Neutrophil (primary cell): ENCODE data around the gene KLHL1.

Experiments
- H3K27ac ChIP-seq: fragments of 200-600 bp; sonication (generic); 2 replicates; pipeline ENCODE4 v1.5.1; 2016; ENCODE audit warnings: mild to moderate bottlenecking, moderate library complexity
- H3K27me3 ChIP-seq: fragments of 200-600 bp; sonication (generic); 2 replicates; pipeline ENCODE4 v1.6.0; 2016; ENCODE audit warnings: mild to moderate bottlenecking
- H3K36me3 ChIP-seq: fragments of 200-600 bp; sonication (generic); 2 replicates; pipeline ENCODE4 v1.5.1; 2017
- H3K4me1 ChIP-seq, 2 experiments: fragments of 200-600 bp in 1 of 2; sonication (generic) in 1 of 2; 1 replicate in 1 of 2; 2 replicates in 1 of 2; pipeline versions ENCODE4 v1.5.1 to v1.6.1; 2013 to 2016; ENCODE audit warnings: low read depth in 1 of 2, low read length in 1 of 2, mild to moderate bottlenecking in 1 of 2, moderate library complexity in 1 of 2; ENCODE audit not compliant: control insufficient read depth in 1 of 2, insufficient read depth in 1 of 2
- H3K4me3 ChIP-seq, 2 experiments: fragments of 200-600 bp in 1 of 2; sonication (generic) in 1 of 2; 1 replicate in 1 of 2; 2 replicates in 1 of 2; pipeline ENCODE4 v1.5.1; 2013 to 2016; ENCODE audit warnings: low read depth in 1 of 2, low read length in 1 of 2, mild to moderate bottlenecking in 1 of 2, moderate library complexity in 1 of 2
- H3K9me3 ChIP-seq: fragments of 200-600 bp; sonication (generic); 2 replicates; pipeline ENCODE4 v1.5.1; 2016
- TF ChIP-seq, protein P1 (sequence below): fragments of 200-600 bp; sonication (generic); IDR thresholded peaks from 2 replicates; pipeline ENCODE4 v1.5.1; 2016; ENCODE audit warnings: antibody characterized with exemption

KLHL1 gene

DNA sequence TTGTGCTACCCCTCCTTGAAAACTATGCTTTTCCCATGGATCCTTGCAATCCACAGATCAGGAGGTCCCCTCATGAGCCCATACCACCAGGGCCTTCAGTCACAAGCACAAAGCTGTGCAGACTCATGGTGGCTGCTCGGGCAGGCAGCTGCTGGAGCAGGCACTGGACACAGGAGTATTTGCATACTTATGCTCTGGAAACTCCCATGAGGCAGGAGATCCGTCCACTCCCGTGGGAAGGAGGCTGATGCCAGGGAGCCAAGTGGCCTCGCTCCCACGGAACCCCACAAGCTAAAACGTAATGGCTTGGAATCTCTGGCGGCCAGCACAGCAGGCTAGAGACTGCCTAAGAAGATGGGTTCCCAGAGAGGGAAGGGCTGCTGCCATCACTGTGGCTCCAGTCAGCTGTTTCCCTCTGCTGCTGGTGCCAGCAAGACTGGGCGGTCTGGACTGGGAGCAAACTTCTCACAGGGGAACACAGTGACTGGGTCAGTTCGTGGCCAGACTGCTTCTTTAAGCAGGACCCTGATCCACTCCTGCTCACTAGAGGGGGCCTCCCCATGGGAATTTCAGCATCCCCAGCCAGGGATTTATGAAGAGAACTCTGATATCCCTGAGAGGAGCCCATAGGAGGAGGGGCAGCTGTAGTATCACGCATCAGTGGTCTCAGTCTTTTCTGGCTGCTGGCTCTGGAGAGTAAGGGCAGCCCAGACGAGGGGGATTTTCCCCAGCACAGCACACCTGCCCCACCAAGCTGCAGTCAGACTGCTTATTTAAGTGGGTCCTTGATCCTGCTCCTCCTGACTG, 370.9 kb downstream of the KLHL1 start:
- H3K4me3 ChIP-seq = no peak overlapping the region
- TF ChIP-seq, protein P1, sequence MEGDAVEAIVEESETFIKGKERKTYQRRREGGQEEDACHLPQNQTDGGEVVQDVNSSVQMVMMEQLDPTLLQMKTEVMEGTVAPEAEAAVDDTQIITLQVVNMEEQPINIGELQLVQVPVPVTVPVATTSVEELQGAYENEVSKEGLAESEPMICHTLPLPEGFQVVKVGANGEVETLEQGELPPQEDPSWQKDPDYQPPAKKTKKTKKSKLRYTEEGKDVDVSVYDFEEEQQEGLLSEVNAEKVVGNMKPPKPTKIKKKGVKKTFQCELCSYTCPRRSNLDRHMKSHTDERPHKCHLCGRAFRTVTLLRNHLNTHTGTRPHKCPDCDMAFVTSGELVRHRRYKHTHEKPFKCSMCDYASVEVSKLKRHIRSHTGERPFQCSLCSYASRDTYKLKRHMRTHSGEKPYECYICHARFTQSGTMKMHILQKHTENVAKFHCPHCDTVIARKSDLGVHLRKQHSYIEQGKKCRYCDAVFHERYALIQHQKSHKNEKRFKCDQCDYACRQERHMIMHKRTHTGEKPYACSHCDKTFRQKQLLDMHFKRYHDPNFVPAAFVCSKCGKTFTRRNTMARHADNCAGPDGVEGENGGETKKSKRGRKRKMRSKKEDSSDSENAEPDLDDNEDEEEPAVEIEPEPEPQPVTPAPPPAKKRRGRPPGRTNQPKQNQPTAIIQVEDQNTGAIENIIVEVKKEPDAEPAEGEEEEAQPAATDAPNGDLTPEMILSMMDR = no peak
- H3K27me3 ChIP-seq = no peaks in the 10 kb centered on the region
- no peaks in the 10 kb centered on the region for H3K36me3 ChIP-seq
- no peaks in the 10 kb centered on the region for H3K4me1 ChIP-seq
- no peak overlapping the region for H3K27ac ChIP-seq
- H3K9me3 ChIP-seq = no peaks in the 10 kb centered on the region

DNA sequence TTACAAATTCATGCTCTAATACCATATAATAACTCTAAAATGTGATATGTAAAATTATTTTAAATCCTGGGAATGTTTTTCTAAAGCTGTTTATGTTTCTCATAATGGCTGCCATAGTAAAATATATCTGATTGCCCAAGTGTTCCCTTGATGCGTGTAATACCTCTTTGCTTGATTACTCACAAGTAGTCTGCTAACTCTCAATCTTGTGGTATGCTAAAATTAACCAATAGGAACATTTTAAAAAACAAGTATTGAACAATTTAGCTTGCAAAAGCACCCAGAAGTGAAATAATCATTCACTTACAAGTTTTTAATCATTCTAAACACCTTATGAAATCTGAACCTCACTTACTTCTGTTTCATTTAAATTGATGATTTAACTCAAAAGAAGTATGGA, 386.6 kb downstream of the KLHL1 start:
- TF ChIP-seq, protein P1 = no peak
- Histone ChIP-seq H3K9me3 (no peaks in the 10 kb centered on the region), H3K36me3 (no peaks in the 10 kb centered on the region), H3K27ac (no peak overlapping the region), H3K4me3 (no peak overlapping the region), H3K27me3 (no peaks in the 10 kb centered on the region), H3K4me1 (no peaks in the 10 kb centered on the region)

DNA sequence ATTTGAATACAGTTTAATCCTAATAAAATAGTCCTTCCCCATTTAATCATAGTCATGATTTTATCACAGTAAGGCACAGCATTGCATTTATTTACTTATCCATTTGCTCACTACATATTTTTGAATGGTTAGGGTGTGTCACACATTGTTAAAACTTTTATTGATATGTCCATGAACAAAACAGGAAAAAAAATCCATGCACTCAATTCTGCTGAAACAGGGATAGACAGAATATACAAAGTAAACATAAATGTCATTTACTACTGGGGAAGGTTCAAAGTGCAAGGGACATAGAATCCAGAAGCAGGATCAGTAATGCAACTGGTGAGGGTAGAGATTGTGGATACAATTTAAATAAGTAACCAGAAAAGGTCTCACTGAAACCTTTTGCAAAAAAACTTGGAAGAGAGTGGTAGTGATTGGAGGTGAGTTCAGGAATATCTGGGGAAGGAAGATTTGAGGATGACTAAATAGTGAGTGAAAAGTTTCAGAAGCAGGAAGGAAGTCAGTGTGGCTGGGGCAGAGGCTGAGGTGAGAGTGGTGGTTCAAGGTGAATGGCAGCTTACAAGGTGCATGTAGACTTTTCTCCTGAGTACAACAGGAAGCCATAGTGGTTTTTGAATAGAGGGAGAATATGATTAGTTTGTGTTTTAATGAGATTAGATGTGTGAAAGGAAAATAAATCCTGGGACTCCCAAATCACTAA, 387.8 kb downstream of the KLHL1 start:
- no peaks in the 10 kb centered on the region for H3K27me3 ChIP-seq
- H3K9me3 ChIP-seq = no peaks in the 10 kb centered on the region
- H3K27ac ChIP-seq = no peak overlapping the region
- no peaks in the 10 kb centered on the region for H3K4me1 ChIP-seq
- TF ChIP-seq, protein P1 = no peak
- no peaks in the 10 kb centered on the region for H3K36me3 ChIP-seq
- H3K4me3 ChIP-seq = no peak overlapping the region

DNA sequence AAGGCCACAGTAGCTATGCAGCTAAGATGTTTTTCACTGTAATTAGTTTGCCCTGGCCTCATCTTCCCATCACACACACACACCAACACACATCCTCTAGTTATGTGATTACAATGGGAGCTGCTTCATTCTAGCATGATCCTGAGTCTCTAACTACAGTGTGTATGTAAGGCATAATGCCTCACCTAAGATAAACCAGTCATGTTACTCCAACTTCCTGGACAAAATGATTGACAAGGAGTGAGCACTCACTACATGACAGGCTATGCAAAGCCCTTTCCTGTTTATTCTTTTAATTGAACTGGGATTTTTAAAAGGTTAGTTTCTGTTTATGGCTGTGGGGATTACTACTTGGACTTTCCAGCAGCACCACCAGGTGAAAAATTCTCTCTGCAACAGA, 401.4 kb downstream of the KLHL1 start:
- H3K27me3 ChIP-seq = no peaks in the 10 kb centered on the region
- H3K36me3 ChIP-seq = no peaks in the 10 kb centered on the region
- H3K4me3 ChIP-seq = no peak overlapping the region
- TF ChIP-seq, protein P1 = no peak
- H3K27ac ChIP-seq = no peak overlapping the region
- H3K4me1 ChIP-seq = no peaks in the 10 kb centered on the region
- no peaks in the 10 kb centered on the region for H3K9me3 ChIP-seq

DNA sequence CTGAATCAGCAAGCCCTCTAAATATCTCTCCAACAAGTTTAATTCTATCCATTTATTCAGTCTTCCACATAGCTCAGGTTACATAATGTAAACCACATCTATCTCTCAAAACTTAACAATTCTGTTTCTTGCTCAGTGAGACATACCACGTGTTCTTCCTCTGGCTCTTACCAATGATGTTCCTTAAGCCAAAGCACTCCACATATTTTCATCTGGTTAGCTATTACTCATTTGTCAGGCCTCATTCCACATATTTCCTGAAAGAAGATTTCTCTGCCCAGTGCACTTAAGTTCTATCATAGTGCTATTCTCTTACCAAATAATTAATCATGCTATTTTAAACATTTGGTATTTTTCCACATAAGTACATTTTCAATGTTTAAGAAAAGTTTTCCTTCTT, 403.9 kb downstream of the KLHL1 start:
- Histone ChIP-seq H3K36me3 (no peaks in the 10 kb centered on the region), H3K27me3 (no peaks in the 10 kb centered on the region), H3K4me1 (no peaks in the 10 kb centered on the region), H3K27ac (no peak overlapping the region), H3K4me3 (no peak overlapping the region), H3K9me3 (no peaks in the 10 kb centered on the region)
- TF ChIP-seq, protein P1 = no peak
